WTC11 (cell line): ENCODE data around the gene CLN6. TPM values are rescaled to one million over a fixed set of nuclear protein-coding genes. Genes with fewer than 3 reads are reported as not detected.

Source experiments
- ATAC-seq: fragments of 200-7000 bp; cut with Tn5 transposase; 2 replicates; pipeline ENCODE4 v1.10.0; 2021; ENCODE audit warnings: mild to moderate bottlenecking, moderate library complexity
- CTCF ChIA-PET: fragments of 300-600 bp; sonication (Branson Sonifier 250); formaldehyde crosslinking; loops from one replicate; lab custom pipeline; 2021; ENCODE audit warnings: antibody characterized with exemption; lab: Charles Lee
- POLR2A ChIA-PET: fragments of 350-600 bp; sonication (Branson Sonifier 250); formaldehyde crosslinking; loops from one replicate; lab custom pipeline; 2021; ENCODE audit warnings: antibody characterized with exemption; lab: Charles Lee
- DNase-seq: peaks from one replicate; pipeline ENCODE4 v3.0.0; 2021; ENCODE audit warnings: low spot score
- H3K27ac Mint-ChIP-seq: 2 replicates; pipeline ENCODE4 v1.8.0; 2021; ENCODE audit warnings: mixed read lengths
- H3K27me3 Mint-ChIP-seq: 2 replicates; pipeline ENCODE4 v1.8.0; 2021; ENCODE audit warnings: low read depth, mild to moderate bottlenecking, moderate library complexity, mixed read lengths
- H3K36me3 Mint-ChIP-seq: 2 replicates; pipeline ENCODE4 v1.8.0; 2021; ENCODE audit warnings: mixed read lengths
- H3K4me1 Mint-ChIP-seq: 2 replicates; pipeline ENCODE4 v1.8.0; 2022; ENCODE audit warnings: mixed read lengths
- H3K4me3 Mint-ChIP-seq: 2 replicates; pipeline ENCODE4 v1.8.0; 2021; ENCODE audit warnings: mild to moderate bottlenecking, moderate library complexity, mixed read lengths
- H3K9me3 Mint-ChIP-seq: 2 replicates; pipeline ENCODE4 v1.8.0; 2021; ENCODE audit warnings: mixed read lengths
- AFF4 ChIP-seq: sonication (generic); formaldehyde crosslinking; IDR thresholded peaks from 2 replicates; pipeline ENCODE4 v1.8.1; 2023; ENCODE audit warnings: mild to moderate bottlenecking, missing genetic modification reagents, borderline replicate concordance
- AR ChIP-seq: fragments of 250-450 bp; sonication (Bioruptor Pico); IDR thresholded peaks from 2 replicates; pipeline ENCODE4 v1.9.0; 2021; ENCODE audit warnings: mild to moderate bottlenecking
- ATF2 ChIP-seq: sonication (generic); formaldehyde crosslinking; IDR thresholded peaks from 2 replicates; pipeline ENCODE4 v1.8.1; 2022; ENCODE audit warnings: low read depth, missing genetic modification reagents, borderline replicate concordance
- CBFB ChIP-seq: sonication (generic); formaldehyde crosslinking; IDR thresholded peaks from 2 replicates; pipeline ENCODE4 v1.8.1; 2022; ENCODE audit warnings: mild to moderate bottlenecking, low read depth, missing genetic modification reagents
- CDX4 ChIP-seq: fragments of 250-450 bp; sonication (Bioruptor Pico); IDR thresholded peaks from 2 replicates; pipeline ENCODE4 v1.9.0; 2021; ENCODE audit warnings: moderate library complexity, mild to moderate bottlenecking, inconsistent platforms, borderline replicate concordance
- ELF4 ChIP-seq: sonication (generic); formaldehyde crosslinking; IDR thresholded peaks from 2 replicates; pipeline ENCODE4 v1.8.1; 2022; ENCODE audit warnings: low read depth, mild to moderate bottlenecking, moderate library complexity, missing genetic modification reagents
- GRHL2 ChIP-seq: fragments of 250-450 bp; sonication (Bioruptor Pico); IDR thresholded peaks from 2 replicates; pipeline ENCODE4 v1.8.0; 2022; ENCODE audit warnings: mild to moderate bottlenecking, moderate library complexity; ENCODE audit not compliant: insufficient replicate concordance, severe bottlenecking
- GTF2I ChIP-seq: fragments of 250-450 bp; sonication (Bioruptor Pico); conservative IDR thresholded peaks from 2 replicates; pipeline ENCODE4 v1.4.0; 2021; ENCODE audit warnings: mild to moderate bottlenecking
- HMGXB4 ChIP-seq: sonication (generic); formaldehyde crosslinking; IDR thresholded peaks from 2 replicates; pipeline ENCODE4 v1.8.1; 2023; ENCODE audit warnings: mild to moderate bottlenecking, moderate library complexity, missing genetic modification reagents
- IRF1 ChIP-seq: sonication (generic); formaldehyde crosslinking; IDR thresholded peaks from 2 replicates; pipeline ENCODE4 v1.8.0; 2023; ENCODE audit warnings: missing genetic modification reagents
- MYBL2 ChIP-seq: sonication (generic); formaldehyde crosslinking; IDR thresholded peaks from 2 replicates; pipeline ENCODE4 v1.8.1; 2023; ENCODE audit warnings: mild to moderate bottlenecking, moderate library complexity, missing genetic modification reagents
- NR2C2 ChIP-seq: sonication (generic); formaldehyde crosslinking; IDR thresholded peaks from 2 replicates; pipeline ENCODE4 v1.8.0; 2022; ENCODE audit warnings: mild to moderate bottlenecking, missing genetic modification reagents
- SMAD3 ChIP-seq: sonication (generic); formaldehyde crosslinking; IDR thresholded peaks from 2 replicates; pipeline ENCODE4 v1.8.0; 2022; ENCODE audit warnings: missing genetic modification reagents, mild to moderate bottlenecking, borderline replicate concordance
- ZNF138 ChIP-seq: sonication (generic); formaldehyde crosslinking; conservative IDR thresholded peaks from 2 replicates; pipeline ENCODE4 v1.8.1; 2022; ENCODE audit warnings: mild to moderate bottlenecking, moderate library complexity, missing genetic modification reagents
- ZNF232 ChIP-seq: sonication (generic); formaldehyde crosslinking; IDR thresholded peaks from 2 replicates; pipeline ENCODE4 v1.8.0; 2022; ENCODE audit warnings: mild to moderate bottlenecking, missing genetic modification reagents
- ZNF281 ChIP-seq: sonication (generic); formaldehyde crosslinking; IDR thresholded peaks from 2 replicates; pipeline ENCODE4 v1.8.0; 2023; ENCODE audit warnings: mild to moderate bottlenecking, missing genetic modification reagents
- ZNF423 ChIP-seq: fragments of 250-450 bp; sonication (Bioruptor Pico); IDR thresholded peaks from 2 replicates; pipeline ENCODE4 v2.1.2; 2022; ENCODE audit warnings: mild to moderate bottlenecking, moderate library complexity
- ZNF512 ChIP-seq: sonication (generic); formaldehyde crosslinking; IDR thresholded peaks from 2 replicates; pipeline ENCODE4 v1.8.1; 2022; ENCODE audit warnings: missing genetic modification reagents, borderline replicate concordance
- total RNA-seq: library from RNA; stranded (reverse); gene quantifications from 3 replicates; pipeline ENCODE4 v1.2.3, GENCODE V29; 2021

CLN6 gene
- total RNA-seq, 1 experiment from 2014 or later, result 50.2 TPM

- DNase-seq (no peak), ATAC-seq (no peak)
- Mint-ChIP-seq H3K27ac (peak overlapping the region; percentile 84), H3K36me3 (peaks cover 26% of the 10 kb centered on the region), H3K9me3 (no peaks in the 10 kb centered on the region), H3K4me1 (peaks cover 17% of the 10 kb centered on the region), H3K4me3 (no peak overlapping the region), H3K27me3 (no peaks in the 10 kb centered on the region)
- ChIA-PET CTCF (interaction anchor here (1.3 to 3.2 kb wide), 4 partner anchors 18 to 350 kb away, joined by 5 to 38 read pairs (median 6); no protein-coding TSS in a partner anchor), POLR2A (no interaction called here)
- no peak for TF ChIP-seq ZNF423 (CRISPR knock-in tag)
- no peak for TF ChIP-seq ZNF232 (CRISPR knock-in tag)
- no peak for TF ChIP-seq ZNF138 (CRISPR knock-in tag)
- TF ChIP-seq CBFB, result no peak
- TF ChIP-seq GRHL2 (CRISPR knock-in tag), result no peak
- no peak for TF ChIP-seq IRF1 (CRISPR knock-in tag)
- no peak for TF ChIP-seq NR2C2 (CRISPR knock-in tag)
- no peak for TF ChIP-seq CDX4 (CRISPR knock-in tag)
- no peak for TF ChIP-seq AR (CRISPR knock-in tag)
- no peak for TF ChIP-seq ATF2 (CRISPR knock-in tag)
- no peak for TF ChIP-seq AFF4 (CRISPR knock-in tag)
- TF ChIP-seq SMAD3 (CRISPR knock-in tag), result no peak
- no peak for TF ChIP-seq ELF4 (CRISPR knock-in tag)
- TF ChIP-seq MYBL2 (CRISPR knock-in tag), result no peak
- no peak for TF ChIP-seq GTF2I (CRISPR knock-in tag)
- no peak for TF ChIP-seq HMGXB4 (CRISPR knock-in tag)
- no peak for TF ChIP-seq ZNF281
- TF ChIP-seq ZNF512, result no peak
These were observed 36.6 kb downstream of the CLN6 start for GRCh38 chr15:68192804-68193486.
